Dermis microvascular lymphatic vessel endothelial cell (primary cell): ENCODE data around the gene HABP2. TPM values are rescaled to one million over a fixed set of nuclear protein-coding genes. Genes with fewer than 3 reads are reported as not detected.

Source experiments
- DNase-seq, 2 donors: peaks; one replicate each; pipeline versions ENCODE4 v3.0.0 to v3.0.0-alpha.2; 2010; ENCODE audit warnings: low read depth in 2 of 2
- total RNA-seq: library from RNA; depleted of rRNA; stranded (reverse); fragments of >200 nt; gene quantifications from 2 replicates; pipeline ENCODE4 v1.2.1, GENCODE V29; 2014

Gene HABP2
- total RNA-seq, 1 donor from 2014 or later: not detected

DNA sequence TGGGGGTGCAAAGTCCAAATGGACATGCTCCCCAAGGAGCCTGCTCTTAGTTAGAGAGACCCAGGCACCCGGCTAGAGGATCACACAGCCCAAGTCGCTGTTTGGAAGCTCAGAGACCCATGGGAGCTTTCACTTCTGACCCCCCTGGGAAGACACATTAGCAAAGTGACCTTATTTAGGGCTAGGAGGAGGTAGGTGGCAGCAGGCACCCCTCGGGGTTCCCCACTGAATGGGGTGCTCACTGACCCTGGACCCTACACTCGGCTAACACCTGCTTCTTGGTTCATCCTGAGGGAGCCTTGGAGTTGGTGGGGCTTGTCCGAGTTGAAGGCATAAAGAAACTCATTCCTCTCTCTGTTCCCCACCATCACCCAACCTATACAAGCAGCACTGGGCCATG lies 27.1 kb upstream of the HABP2 start:
- DNase-seq: no peak

DNA sequence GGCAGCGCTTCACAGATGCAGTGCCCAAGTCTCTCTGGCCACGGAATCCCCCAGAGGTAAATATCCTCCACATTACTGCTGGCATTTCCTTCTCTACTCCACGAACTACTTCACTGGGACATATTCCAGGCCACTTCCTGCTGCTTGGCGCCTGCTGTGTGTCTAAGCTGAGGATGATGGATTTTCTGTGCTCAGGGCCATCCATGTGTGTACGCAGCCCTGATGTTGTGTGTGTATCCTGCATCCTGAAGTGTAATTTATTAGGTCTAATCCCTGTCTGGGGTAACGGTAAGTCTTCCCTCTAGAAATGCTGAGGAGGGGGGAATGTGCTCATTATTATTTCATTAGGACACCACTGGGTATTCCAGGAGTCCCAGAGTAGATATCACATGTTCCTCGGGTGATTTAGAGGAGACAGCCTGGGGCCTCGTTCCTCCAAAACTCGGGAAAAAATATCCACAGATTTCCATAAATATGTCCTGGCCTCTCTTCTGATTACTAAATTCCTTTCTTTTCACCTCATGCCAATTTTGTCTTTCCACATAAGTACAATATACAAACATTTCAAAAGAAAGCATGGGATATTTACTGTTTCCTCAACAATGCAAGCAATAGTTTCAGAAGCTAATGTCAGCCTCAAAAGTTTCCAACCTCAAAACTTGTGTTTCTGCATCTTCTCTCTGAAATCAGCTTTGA lies 25.5 kb upstream of the HABP2 start:
- peak in 1 of 2 donors; percentile 50 for DNase-seq

DNA sequence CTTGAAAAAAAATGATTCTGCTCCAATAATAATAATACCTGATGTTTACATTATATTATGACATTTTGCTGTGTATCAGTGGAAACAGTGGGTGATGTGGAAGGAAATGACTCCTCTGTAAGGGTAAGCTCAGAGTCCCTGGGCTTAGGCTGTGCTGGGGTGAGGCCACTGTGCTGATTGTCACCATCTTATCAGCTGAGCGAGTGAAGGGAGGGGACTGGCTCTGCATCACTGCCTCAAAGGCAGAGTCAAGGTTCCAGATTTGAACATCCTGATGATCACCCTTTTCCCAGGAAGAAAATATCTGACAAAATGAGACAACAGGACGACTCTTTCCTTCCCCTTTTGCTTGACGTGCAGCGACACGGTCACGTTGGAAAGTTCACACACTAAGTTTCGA lies 24.0 kb upstream of the HABP2 start:
- DNase-seq: no peak

DNA sequence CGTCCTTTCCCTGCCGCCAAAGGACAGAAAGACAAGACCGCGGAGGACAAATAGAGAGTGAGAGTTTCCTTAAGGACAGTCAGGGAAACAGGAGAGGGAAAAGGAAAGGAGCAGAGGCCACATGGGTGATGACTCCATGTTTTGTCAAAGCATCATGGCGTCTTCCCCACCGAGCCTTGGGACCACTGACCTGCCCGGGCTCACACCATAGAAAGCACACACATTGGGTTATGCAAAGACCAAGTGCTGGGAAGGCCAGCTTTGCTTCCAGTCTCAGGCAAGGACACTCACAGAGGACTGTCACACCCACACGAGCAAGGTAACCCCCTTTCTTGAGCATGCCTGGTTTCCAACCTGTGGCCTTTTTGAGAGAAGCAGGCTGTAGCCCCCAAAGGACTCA lies 23.3 kb upstream of the HABP2 start:
- no peak for DNase-seq

DNA sequence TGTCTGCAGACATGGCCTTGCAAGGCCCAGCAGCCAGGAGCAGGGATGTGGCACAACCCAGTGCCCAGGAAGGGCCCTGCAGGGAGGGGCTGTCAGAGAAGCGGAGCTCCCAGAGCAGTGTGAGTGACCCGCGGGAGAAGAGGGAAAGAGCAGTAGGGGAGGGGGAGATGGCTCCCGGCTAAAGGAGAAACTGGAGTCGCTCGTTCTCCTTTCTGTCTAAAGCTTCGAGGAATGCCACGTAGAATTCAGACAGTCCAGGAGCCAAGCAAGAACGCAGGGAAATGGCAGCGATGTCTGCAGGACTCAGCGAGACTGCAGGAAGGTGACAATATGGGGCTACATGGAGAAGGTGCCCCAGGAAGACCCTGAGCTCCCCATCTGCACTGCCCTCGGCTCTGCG lies 22.4 kb upstream of the HABP2 start:
- no peak for DNase-seq

DNA sequence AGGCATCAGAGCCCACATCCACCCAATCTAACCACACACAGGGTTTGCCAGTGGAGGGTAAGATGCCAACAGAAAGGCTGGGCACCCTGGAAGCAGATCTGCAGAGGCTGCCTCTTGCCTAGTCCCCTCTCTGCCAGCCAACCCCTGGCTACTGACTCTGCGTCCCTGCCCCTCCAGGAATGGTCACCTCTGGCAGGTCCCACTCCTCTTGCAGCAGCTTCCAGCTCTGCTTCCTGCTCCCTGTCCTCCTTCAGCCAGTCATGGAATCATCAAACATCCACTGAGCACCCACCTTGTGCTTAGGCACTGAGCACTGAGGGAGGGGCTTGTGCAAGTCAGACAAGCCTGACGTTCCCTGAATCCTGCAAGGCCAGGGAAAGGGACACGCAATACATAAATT lies 20.1 kb upstream of the HABP2 start:
- no peak for DNase-seq

DNA sequence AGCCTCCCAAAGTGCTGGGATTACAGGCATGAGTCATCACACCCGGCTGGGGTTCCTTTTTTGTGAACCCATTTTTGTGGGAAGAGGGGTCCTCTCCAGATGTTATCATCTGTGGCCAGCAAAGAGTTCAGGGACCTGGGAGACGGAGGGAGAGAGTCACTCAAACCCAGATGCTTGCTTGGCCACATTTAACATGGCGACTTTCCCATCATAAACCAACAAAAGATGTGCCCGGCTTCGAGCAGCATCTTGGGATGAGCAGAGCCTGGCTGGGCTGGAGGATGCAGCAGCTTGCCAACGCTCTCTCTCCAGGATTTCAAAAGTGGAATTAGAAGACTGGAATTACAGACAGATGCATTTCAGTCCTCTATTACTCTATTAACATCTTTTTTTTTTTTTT lies 19.1 kb upstream of the HABP2 start:
- no peak for DNase-seq

DNA sequence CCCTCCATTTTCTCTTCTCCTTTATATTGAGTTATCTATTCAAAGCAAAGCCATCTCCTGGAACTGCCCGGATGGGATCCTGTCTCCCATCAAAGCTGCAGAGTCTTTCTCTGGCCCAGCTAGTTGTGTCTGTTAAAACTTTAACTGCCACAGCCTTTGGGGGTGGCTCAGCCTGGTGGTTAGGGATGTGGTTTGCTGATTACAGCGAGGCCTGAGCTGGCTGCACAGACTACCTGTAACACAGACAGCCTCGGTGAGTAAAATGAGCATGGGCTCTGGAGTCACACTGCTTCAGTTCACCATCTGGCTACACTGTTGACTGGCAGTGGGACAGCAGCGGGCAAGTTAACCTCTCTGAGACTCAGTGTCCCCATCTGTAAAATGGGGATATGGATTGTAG lies 18.4 kb upstream of the HABP2 start:
- no peak for DNase-seq

DNA sequence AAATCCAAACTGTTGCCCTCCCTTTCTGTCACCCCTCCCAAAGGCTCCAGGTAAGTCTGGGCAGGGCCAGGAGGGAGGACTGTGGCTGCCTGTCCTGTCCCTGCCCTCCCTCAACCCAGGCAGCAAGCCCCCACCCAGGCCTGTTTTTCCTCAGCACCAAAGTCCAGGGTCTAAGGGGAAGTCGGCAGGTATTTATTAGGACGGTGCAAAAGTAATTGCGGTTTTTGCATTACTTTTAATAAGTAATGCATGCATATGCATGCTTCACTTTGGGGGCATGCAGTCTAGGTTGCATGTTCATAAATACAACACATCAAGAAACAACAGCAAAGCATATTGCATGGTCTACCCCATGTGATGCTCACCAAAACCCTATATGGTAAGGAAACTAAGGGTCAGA lies 15.2 kb upstream of the HABP2 start:
- DNase-seq: no peak

DNA sequence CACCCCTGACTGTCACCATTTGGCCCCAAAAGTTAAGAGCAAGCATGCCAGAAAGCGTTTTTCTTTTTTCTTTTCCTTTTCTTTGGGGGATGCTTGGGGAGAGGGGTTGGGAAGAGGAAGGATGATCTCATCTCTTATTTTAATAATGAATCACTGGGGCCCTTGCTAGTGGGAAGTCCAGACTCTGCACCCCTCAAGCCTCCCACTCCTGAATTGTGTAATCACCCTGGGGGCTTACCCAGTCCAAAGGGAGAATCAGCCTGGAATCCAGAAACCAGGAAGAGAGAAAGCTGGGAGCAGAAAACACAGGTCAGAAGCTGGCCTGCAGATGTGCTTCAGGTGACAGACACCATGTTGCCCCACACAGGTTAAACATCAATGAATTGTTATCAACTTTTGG lies 14.7 kb upstream of the HABP2 start:
- no peak for DNase-seq

DNA sequence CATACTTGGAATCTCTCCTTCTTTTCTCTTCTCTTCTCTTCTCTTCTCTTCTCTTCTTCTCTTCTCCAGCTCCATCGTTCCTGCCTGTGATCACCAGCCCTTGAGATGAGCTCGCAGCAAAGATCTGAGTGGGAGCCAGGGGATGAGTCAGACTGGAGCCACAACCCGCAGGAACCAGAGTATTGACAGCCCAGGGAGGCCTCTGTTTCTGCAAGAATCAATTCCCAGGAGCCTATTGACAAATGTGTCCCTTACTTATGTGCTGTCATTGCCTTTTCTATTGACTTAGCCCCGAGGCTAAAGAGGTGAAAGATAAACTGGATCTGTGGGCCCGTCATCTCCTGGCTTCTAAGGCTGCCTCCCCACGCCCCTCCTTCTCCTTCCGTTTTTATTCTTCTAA lies 13.1 kb upstream of the HABP2 start:
- DNase-seq: no peak

DNA sequence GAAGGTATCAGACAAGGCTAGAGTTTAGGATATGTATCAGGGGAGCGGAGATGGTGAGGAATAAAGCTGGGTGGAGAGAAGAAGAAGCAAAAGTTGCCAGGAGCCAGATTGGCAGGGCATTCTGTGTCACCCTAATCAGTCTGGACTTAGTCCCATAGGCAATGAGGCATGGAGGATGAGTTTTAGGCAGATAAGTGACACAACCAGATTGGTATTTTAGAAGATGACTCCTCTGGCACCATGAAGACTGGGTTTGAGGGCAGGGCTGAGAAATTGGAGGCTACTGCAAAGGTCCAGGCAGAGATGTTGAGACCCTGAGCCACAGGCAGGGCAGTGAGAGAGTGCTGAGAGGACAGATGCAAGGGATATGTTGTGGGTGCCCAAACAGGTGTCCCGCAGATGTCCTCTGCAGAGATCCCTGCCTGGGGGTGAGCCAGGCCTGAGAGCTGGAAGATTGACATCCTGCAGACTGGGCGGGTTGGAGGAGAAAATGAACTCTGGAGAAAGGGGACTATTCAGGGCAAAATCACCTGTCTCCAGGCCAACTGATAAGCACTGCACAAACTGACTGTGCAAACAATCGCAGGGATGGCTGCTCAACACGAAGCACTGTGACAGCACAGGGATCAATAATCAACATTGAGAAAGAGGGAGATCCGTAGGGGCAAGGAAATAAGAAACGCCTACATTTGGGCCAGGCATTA lies 11.9 kb upstream of the HABP2 start:
- DNase-seq: no peak

DNA sequence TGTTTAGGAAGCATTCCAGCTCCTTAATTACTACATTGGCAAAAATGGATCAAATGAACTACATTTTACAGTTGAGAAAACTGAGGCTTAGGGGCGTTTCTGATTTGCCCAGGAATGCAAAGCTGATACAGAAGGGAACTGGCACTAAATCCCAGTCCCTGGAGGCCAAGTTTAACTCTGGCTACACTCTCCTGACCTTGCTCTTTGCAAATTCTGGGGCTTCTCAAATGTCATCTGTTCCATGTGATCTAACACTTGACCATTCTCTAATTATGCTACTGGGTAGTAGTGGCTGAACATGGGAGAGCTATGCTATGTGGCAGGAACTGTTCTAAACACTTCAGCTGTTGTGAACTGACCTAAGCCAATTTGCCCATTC lies 11.3 kb upstream of the HABP2 start:
- no peak for DNase-seq

DNA sequence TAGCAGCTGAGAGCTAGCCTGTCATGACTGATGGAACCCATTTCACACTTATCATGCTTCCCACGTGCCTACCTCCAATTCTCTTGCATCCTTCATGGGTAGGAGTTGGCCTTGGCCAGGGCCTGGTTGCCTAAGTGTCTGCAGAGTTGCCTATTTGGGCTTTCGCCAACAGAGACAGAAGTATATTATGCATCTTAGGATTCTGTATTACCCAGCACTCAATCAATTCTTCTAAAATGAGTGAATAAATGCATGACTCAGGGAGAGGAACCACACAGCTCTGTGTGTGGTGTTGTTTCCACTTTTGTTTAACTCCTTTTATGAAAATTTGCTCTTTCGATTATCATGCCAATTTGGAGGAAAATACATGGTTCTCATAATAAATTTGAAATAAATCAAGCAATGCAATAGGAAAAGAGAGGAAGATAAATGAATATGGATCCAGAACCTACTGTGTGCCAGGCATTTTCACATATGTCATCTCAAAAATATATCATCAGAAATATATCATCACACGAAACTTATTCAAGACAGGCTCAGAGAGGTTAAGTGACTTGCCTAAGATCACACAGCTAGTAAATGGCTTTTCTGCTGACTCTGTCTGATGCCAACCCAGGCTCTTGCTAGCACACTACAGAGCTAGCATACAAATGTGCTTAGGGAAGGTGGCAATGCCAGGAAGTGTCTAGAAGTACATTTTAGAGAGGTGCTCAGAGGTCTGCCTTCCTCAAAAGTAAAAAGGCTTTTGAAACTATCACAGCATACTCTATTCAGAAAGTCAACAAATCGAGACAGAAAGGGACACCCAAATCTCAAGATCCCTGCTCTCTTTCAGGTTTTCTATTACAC lies 9.5 kb upstream of the HABP2 start:
- DNase-seq: no peak

DNA sequence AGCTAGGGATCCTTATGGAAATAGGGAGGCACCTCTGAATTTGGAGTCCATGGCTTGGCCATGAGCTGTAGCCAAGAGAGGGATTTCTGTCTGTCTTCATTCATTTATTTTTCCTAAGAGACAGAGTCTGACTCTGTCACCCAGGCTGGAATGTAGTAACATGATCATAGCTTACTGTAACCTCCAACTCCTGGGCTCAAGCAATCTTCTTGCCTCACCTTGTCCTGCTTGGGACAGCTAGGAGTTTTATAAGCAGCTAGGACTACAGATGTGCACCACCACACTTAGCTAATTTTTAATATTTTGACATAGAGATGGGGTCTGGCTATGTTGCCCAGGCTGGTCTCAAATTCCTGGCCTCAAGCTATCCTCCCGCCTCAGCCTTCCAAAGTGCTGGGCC lies 8.5 kb upstream of the HABP2 start:
- no peak for DNase-seq

DNA sequence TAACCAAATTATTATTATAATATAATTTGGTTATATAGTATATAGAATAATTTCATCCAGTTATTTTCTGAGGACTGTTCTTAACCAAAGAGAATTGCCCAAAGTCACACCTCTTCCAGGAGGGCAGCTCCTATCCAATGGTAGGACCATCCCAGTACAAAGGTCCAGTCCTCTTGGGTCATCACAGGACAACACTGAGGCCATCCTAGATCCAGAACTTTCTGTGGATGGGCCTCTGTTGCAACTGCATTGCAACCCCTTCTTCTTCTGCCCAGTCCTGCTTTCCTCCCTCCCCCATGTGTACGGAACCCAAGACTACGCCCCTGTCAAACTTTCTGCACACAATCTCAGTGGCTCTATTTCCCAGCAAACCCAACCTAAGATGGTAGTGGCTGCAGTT lies 5.4 kb upstream of the HABP2 start:
- no peak for DNase-seq

DNA sequence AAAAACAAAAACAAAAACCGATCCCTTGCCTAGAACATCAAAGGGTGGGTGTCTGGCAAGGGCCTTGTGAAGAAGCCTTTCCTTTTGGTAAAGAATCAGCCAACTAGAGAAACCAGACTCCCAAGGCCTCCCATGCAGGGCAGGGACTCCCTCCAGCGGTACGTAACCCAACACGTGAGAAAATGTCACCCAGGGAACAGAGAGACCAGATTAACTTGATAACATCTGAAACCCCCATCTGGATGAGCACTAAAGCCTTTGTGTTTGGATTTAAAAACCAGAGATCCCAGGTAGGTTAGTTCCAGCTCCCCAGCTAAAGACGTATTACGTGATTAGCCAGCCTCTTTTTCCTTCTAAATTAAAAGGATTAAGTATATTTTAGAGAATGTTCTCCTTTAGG lies 3.0 kb upstream of the HABP2 start:
- no peak for DNase-seq

DNA sequence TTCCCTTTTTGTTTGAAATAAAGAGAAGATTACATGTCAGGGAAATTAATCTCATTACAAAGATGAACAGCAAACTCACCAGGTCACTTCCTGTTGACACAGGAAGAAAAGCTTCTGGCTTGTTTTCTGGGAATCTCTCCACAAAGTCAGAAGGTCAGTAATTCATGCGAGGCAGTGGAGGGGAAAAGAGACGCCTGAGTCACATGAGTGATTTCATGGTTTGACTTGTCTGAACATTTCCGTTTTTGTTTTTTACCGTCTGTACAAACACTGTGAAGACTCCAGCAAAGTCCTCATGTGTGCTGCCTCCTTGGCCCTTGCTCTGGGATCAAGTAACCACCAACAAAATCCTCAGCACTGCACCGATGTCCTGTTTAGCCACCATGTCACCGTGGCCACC lies 2.5 kb upstream of the HABP2 start:
- DNase-seq: peak; percentile 85 to 93

DNA sequence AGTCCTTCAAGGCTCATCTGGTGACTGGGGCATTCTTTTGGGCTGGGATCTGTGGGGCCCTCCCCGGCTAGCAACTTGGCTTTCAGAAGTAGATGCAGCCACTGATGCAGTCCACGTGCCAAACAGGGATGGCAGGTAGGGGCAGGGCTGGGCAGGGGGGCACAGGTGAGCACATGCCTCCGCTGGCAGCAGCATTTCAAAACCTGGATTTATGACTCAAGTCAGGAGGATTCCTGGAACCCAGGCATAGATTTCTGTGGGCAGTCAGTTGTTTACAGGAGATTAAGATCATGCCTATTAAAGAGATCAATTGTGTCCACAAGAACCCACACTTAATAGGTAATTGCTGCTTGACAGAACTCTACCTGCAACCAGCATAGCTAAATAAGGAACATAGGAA lies 839 bp upstream of the HABP2 start:
- no peak for DNase-seq

DNA sequence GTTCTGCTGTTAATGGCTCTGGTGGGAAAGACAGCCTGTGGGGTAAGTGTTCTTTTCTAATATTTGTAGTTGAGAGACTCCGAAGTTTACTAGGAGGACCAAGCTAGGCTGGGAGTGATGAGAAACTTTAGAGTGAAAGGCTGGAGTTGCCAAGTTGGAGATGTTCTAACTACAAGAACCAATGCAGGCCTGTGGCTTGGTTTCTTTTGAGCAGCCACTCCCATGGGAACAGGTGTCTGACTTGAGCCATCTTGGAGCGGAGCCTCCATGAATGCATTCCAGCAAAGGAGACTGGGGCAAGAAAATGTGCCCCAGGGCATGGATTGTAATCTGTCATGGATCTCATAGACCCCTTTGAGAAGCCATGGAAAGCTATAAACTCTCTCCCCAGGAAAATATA lies 296 bp downstream of the HABP2 start:
- no peak for DNase-seq

DNA sequence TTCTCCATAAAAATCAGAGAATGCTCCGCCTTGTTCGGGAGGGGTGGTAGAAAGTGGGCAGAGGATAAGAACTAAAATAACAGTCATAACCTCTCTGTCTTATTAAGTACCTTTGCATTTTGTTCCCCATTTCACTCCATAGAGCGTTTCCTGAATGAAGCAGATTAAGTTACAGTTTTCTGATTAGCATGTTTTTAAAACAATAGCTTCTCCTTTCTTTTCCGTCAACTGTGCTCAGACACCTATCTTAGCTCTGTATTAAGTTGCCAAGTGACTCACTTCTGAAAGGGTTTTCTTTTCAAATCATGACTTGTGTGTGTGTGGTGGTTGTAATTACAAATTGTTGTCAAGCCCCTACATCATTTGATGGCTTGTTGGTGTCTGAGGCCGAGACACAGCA lies 1.4 kb downstream of the HABP2 start:
- DNase-seq: peak in 1 of 2 donors; percentile 85

DNA sequence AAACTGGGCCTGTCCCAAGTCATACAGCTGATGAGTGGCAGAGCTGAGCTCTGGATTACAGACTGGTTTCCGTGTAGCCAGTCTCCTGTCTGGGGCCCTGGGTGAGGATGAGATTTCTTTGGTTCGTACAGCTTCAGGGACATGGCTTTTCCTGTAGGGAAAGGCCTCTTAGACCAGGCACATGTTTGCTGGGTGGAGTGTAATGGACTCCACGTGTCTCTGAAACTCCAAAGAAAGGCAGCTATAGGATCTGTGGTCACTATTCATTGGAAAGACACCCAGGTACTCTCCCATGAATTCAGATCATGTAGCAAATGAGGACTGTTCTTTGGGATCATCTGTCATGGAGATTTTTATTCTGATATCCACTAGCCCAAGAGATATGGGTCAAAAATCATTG lies 2.4 kb downstream of the HABP2 start:
- DNase-seq: no peak

DNA sequence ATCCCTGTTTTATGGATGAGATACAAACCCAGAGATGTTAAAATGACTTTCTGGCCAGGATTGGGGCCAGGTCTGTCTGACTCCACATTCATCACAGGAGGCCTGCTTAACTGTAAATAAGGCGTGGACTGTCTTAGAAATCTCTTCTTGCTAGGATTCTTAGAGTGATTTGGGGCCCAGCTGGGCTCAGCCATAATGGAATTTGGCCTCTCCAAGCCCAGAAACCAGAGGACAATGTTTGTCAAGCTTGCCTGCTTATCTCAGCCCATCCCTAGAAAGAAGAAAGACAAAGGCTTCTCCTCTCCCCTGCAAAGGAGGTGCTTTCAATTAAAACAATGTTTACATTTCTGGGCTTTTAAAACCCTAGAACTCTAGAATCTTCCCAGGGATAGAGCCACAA lies 2.9 kb downstream of the HABP2 start:
- DNase-seq: no peak
